Neural progenitor cell (in vitro differentiated cells): ENCODE measurements around the gene ENSA. TPM values are rescaled to one million over a fixed set of nuclear protein-coding genes. Genes with fewer than 3 reads are reported as not detected.
"Not testable (repeated sequence)": the region's sequence is repeated elsewhere in the genome, so short reads cannot be mapped to it uniquely, and the experiment has no call there.

Experiments
- DNase-seq: peaks from one replicate; pipeline ENCODE4 v3.0.0-alpha.2; 2016; ENCODE audit warnings: low spot score
- H2AFZ ChIP-seq: fragments of 200-600 bp; sonication (generic); replicated peaks from 2 replicates; pipeline ENCODE4 v1.6.1; 2016; ENCODE audit warnings: antibody characterized with exemption
- H3F3A ChIP-seq: fragments of 200-600 bp; sonication (generic); 2 replicates; pipeline ENCODE4 v1.6.1; 2016; ENCODE audit warnings: antibody characterized with exemption, low read depth
- H3K27ac ChIP-seq: fragments of 200-600 bp; sonication (generic); 2 replicates; pipeline ENCODE4 v1.5.1; 2016; ENCODE audit warnings: mild to moderate bottlenecking
- H3K27me3 ChIP-seq: fragments of 200-600 bp; sonication (generic); 2 replicates; pipeline ENCODE4 v1.6.1; 2016; ENCODE audit warnings: mild to moderate bottlenecking, moderate library complexity
- H3K36me3 ChIP-seq: fragments of 200-600 bp; sonication (generic); 2 replicates; pipeline ENCODE4 v1.5.1; 2016
- H3K4me1 ChIP-seq: fragments of 200-600 bp; sonication (generic); 2 replicates; pipeline ENCODE4 v1.6.1; 2016; ENCODE audit warnings: mixed run types
- H3K4me2 ChIP-seq: fragments of 200-600 bp; sonication (generic); 2 replicates; pipeline ENCODE4 v1.6.1; 2016
- H3K4me3 ChIP-seq: fragments of 200-600 bp; sonication (generic); 2 replicates; pipeline ENCODE4 v1.5.1; 2016
- H3K79me2 ChIP-seq: fragments of 200-600 bp; sonication (generic); 2 replicates; pipeline ENCODE4 v1.6.1; 2016; ENCODE audit warnings: low read depth
- H3K9ac ChIP-seq: fragments of 200-600 bp; sonication (generic); 2 replicates; pipeline ENCODE4 v1.6.1; 2016
- H3K9me3 ChIP-seq: fragments of 200-600 bp; sonication (generic); 2 replicates; pipeline ENCODE4 v1.5.1; 2016; ENCODE audit warnings: low read depth
- H4K20me1 ChIP-seq: fragments of 200-600 bp; sonication (generic); 2 replicates; pipeline ENCODE4 v1.6.1; 2016; ENCODE audit warnings: low read depth
- H3K27ac Mint-ChIP-seq: 3 replicates; pipeline ENCODE4 v1.8.0; 2021; ENCODE audit warnings: mixed read lengths
- H3K27me3 Mint-ChIP-seq: 2 replicates; pipeline ENCODE4 v1.8.0; 2022; ENCODE audit warnings: low read depth, mild to moderate bottlenecking, inconsistent platforms, moderate library complexity, mixed read lengths; ENCODE audit not compliant: insufficient read depth
- H3K36me3 Mint-ChIP-seq: 3 replicates; pipeline ENCODE4 v1.8.0; 2021; ENCODE audit warnings: mixed read lengths
- H3K4me1 Mint-ChIP-seq: 3 replicates; pipeline ENCODE4 v1.8.0; 2021; ENCODE audit warnings: mixed read lengths
- H3K4me3 Mint-ChIP-seq: 3 replicates; pipeline ENCODE4 v1.8.0; 2021; ENCODE audit warnings: mild to moderate bottlenecking, moderate library complexity, mixed read lengths
- H3K9me3 Mint-ChIP-seq: 3 replicates; pipeline ENCODE4 v1.8.0; 2020; ENCODE audit warnings: mixed read lengths
- EZH2 ChIP-seq: fragments of 200-600 bp; sonication (generic); IDR thresholded peaks from 2 replicates; pipeline ENCODE4 v1.6.1; 2017; ENCODE audit warnings: antibody characterized with exemption, mild to moderate bottlenecking, moderate library complexity
- EZH2phosphoT487 ChIP-seq: fragments of 200-600 bp; sonication (generic); IDR thresholded peaks from 2 replicates; pipeline ENCODE4 v1.6.1; 2017; ENCODE audit warnings: antibody characterized with exemption
- total RNA-seq: library from RNA; depleted of rRNA; stranded (reverse); fragments of >200 nt; gene quantifications from 2 replicates; pipeline ENCODE4 v1.2.3, GENCODE V29; 2015; ENCODE audit warnings: low replicate concordance
- TF ChIP-seq, protein P1 (sequence below): fragments of 200-600 bp; sonication (generic); IDR thresholded peaks from 2 replicates; pipeline ENCODE4 v1.5.1; 2017; ENCODE audit warnings: antibody characterized with exemption, mild to moderate bottlenecking

Gene ENSA
- total RNA-seq, 1 donor from 2014 or later, result 201 TPM

DNA sequence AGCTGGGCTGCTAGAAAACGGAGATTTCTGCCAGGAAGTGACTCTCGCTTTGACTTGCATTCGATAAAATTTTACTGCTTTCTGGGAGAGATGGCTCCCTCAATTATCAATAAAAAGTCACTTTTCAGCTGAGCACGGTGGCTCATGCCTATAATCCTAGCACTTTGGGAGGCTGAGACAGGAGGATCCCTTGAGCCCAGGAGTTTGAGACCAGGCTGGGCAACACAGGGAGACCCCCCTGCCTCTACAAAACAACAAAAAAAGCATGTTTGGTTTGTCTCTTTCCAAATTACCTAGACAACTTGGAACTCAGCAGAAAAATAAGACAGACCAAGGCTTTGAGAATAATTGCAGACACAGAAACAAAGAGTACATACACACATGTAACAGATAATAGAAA lies 12.9 kb upstream of the ENSA start:
- H3K36me3 Mint-ChIP-seq, result no peaks in the 10 kb centered on the region
- H4K20me1 ChIP-seq, result peaks cover 3% of the 10 kb centered on the region
- H3K27ac ChIP-seq, result no peak overlapping the region
- no peak overlapping the region for H3K9ac ChIP-seq
- H3K36me3 ChIP-seq, result no peaks in the 10 kb centered on the region
- TF ChIP-seq, protein P1, sequence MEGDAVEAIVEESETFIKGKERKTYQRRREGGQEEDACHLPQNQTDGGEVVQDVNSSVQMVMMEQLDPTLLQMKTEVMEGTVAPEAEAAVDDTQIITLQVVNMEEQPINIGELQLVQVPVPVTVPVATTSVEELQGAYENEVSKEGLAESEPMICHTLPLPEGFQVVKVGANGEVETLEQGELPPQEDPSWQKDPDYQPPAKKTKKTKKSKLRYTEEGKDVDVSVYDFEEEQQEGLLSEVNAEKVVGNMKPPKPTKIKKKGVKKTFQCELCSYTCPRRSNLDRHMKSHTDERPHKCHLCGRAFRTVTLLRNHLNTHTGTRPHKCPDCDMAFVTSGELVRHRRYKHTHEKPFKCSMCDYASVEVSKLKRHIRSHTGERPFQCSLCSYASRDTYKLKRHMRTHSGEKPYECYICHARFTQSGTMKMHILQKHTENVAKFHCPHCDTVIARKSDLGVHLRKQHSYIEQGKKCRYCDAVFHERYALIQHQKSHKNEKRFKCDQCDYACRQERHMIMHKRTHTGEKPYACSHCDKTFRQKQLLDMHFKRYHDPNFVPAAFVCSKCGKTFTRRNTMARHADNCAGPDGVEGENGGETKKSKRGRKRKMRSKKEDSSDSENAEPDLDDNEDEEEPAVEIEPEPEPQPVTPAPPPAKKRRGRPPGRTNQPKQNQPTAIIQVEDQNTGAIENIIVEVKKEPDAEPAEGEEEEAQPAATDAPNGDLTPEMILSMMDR, result no peak
- TF ChIP-seq EZH2 (no peak), EZH2phosphoT487 (no peak)
- H3K27me3 Mint-ChIP-seq, result no peaks in the 10 kb centered on the region
- H3F3A ChIP-seq, result peaks cover 9% of the 10 kb centered on the region
- no peak overlapping the region for H3K27ac Mint-ChIP-seq
- no peak overlapping the region for H2AFZ ChIP-seq
- no peaks in the 10 kb centered on the region for H3K79me2 ChIP-seq
- H3K9me3 ChIP-seq, result no peaks in the 10 kb centered on the region
- peaks cover 9% of the 10 kb centered on the region for H3K4me1 ChIP-seq
- H3K4me2 ChIP-seq, result no peak overlapping the region
- peaks cover 7% of the 10 kb centered on the region for H3K4me1 Mint-ChIP-seq
- no peak for DNase-seq
- no peaks in the 10 kb centered on the region for H3K27me3 ChIP-seq
- no peaks in the 10 kb centered on the region for H3K9me3 Mint-ChIP-seq
- H3K4me3 Mint-ChIP-seq, result no peak overlapping the region
- H3K4me3 ChIP-seq, result no peak overlapping the region

DNA sequence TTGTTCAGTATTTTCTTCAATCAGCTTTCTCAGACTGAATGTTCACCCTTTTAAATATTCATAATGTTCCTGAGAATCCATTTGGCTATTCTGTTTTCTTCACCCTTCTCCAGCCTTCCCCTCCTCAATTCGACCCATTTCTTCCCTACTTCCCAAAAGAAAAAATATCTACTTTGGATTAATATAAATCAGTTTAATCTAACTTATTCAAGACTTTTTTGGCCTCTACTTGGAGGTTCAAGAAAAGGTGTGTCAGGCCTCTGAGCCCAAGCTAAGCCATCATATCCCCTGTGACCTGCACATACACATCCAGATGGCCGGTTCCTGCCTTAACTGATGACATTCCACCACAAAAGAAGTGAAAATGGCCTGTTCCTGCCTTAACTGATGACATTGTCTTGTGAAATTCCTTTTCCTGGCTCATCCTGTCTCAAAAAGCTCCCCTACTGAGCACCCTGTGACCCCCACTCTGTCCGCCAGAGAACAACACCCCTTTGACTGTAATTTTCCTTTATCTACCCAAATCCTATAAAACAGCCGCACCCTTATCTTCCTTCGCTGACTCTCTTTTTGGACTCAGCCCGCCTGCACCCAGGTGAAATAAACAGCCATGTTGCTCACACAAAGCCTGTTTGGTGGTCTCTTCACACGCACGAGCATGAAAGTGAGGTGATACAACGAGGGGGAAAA lies 11.9 kb upstream of the ENSA start:
- H3K27ac ChIP-seq, H3K4me3 Mint-ChIP-seq, H3K27me3 Mint-ChIP-seq, H3K36me3 Mint-ChIP-seq, H3K79me2 ChIP-seq, H3K4me1 Mint-ChIP-seq, H3K36me3 ChIP-seq, H2AFZ ChIP-seq, H3K9me3 ChIP-seq, H4K20me1 ChIP-seq, H3K9ac ChIP-seq, H3K4me1 ChIP-seq, H3K27ac Mint-ChIP-seq, H3K27me3 ChIP-seq, H3K4me3 ChIP-seq, H3K9me3 Mint-ChIP-seq: not testable (repeated sequence)
- H3F3A ChIP-seq, result peaks cover 13% of the 10 kb centered on the region
- peak; percentile 21 for DNase-seq
- H3K4me2 ChIP-seq, result peak overlapping the region; percentile 11

DNA sequence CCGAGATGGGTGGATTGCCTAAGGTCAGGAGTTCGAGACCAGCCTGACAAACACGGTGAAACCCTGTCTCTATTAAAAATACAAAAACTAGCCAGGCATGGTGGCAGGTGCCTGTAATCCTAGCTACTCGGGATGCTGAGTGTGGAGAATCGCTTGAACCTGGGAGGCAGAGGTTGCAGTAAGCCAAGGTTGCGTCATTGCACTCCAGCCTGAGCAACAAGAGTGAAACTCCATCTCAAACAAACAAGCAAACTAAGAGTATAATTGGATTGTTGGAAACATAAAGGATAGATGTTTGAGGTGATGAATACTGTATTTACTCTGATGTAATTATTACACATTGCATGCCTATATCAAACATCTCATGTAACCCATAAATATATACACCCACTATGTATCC lies 9.0 kb upstream of the ENSA start:
- peaks cover 27% of the 10 kb centered on the region for H3K4me1 Mint-ChIP-seq
- not testable (repeated sequence) for H3K27ac Mint-ChIP-seq, DNase-seq, H3K9me3 Mint-ChIP-seq, H3K9ac ChIP-seq, H3K27ac ChIP-seq, H3K36me3 ChIP-seq, H3K79me2 ChIP-seq, H4K20me1 ChIP-seq, H3K4me2 ChIP-seq, H2AFZ ChIP-seq, H3K27me3 Mint-ChIP-seq, H3K36me3 Mint-ChIP-seq, H3K4me3 Mint-ChIP-seq, H3K4me3 ChIP-seq, H3K9me3 ChIP-seq
- Histone ChIP-seq H3K27me3 (peaks cover 20% of the 10 kb centered on the region), H3F3A (peaks cover 30% of the 10 kb centered on the region), H3K4me1 (peaks cover 19% of the 10 kb centered on the region)

DNA sequence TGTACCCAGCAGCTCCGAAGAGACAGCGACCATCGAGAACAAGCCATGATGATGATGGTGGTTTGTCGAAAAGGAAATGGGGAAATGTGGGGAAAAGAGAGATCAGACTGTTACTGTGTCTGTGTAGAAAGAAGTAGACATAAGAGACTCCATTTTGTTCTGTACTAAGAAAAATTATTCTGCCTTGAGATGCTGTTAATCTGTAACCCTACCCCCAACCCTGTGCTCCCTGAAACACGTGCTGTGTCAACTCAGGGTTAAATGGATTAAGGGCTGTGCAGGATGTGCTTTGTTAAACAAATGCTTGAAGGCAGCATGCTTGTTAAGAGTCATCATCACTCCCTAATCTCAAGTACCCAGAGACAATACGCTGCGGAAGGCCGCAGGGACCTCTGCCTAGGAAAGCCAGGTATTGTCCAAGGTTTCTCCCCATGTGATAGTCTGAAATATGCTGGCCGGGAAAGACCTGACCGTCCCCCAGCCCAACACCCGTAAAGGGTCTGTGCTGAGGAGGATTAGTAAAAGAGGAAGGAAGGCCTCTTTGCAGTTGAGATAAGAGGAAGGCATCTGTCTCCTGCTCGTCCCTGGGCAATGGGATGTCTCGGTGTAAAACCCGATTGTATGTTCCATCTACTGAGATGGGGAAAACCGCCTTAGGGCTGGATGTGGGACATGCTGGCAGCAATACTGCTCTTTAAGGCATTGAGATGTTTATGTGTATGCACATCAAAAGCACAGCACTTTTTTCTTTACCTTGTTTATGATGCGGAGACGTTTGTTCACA lies 5.6 kb upstream of the ENSA start:
- H3K9ac ChIP-seq, H3K36me3 Mint-ChIP-seq, H3K36me3 ChIP-seq, H3K79me2 ChIP-seq, H3K9me3 ChIP-seq, H3K4me1 ChIP-seq, H4K20me1 ChIP-seq, H2AFZ ChIP-seq, H3K27ac ChIP-seq, H3K27me3 Mint-ChIP-seq, H3K9me3 Mint-ChIP-seq: not testable (repeated sequence)
- peak overlapping the region; percentile 21 for H3K4me3 ChIP-seq
- Mint-ChIP-seq H3K4me3 (peak overlapping the region; percentile 56), H3K4me1 (peaks cover 24% of the 10 kb centered on the region), H3K27ac (peak overlapping the region; percentile 57)
- peaks cover 20% of the 10 kb centered on the region for H3K27me3 ChIP-seq
- peak; percentile 27 for TF ChIP-seq EZH2phosphoT487
- peak; percentile 32 for TF ChIP-seq EZH2
- DNase-seq, result peak; percentile 73
- peaks cover 28% of the 10 kb centered on the region for H3F3A ChIP-seq
- H3K4me2 ChIP-seq, result peak overlapping the region; percentile 75
